Hematopoietic multipotent progenitor cell treated with erythropoietin and hydrocortisone succinate and interleukin-3 and kit ligand, for 6 days (in vitro differentiated cells): ENCODE results near the gene RBPJ.
A peak's percentile ranks its signal among the peaks of the same experiment; 100 is the strongest.

ENCODE experiments used
- DNase-seq: peaks from one replicate; pipeline ENCODE4 v3.0.0-alpha.2; 2015

Gene RBPJ

GRCh38 chr4:26424153-26424552, 103.3 kb downstream of the RBPJ start:
- DNase-seq: no peak

DNA sequence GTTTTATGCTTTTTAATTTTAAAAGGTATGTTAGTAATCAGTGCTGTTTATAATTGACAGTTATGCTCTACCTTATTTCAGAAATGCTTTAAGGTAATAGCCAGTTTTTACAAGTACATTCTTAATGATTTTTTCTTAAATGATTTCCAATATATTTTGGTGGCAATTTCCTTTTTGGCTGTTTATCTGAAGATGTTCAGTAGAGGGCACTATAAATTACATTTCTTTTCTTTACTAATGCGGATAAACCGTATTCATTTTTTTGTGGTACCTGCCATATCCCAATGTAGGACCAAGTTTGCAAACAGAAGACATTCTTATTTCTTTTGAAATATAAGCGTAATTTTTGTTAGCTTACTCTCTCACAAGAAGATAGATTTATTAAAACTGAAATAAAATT, 104.0 kb downstream of the RBPJ start:
- peak; percentile 11 for DNase-seq

- DNase-seq: no peak
These were observed 105.1 kb downstream of the RBPJ start for GRCh38 chr4:26425953-26426352.

GRCh38 chr4:26426892-26427291, 106.1 kb downstream of the RBPJ start:
- DNase-seq: no peak

DNA sequence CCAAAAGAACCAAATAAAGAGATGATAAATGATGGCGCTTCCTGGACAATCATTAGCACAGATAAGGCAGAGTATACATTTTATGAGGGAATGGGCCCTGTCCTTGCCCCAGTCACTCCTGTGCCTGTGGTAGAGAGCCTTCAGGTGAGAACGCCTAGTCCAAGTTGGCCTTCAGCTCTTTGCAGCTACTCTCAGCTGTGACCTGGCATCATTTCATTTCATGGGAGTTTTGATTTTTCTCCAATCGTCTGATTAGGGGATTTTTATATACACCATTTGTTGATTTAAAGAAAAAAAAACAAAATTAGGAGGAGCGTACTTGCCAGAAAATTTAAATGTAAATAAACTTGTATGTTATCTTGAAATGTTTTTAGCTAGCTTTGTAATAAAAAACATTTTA, 109.1 kb downstream of the RBPJ start:
- DNase-seq: no peak

DNA sequence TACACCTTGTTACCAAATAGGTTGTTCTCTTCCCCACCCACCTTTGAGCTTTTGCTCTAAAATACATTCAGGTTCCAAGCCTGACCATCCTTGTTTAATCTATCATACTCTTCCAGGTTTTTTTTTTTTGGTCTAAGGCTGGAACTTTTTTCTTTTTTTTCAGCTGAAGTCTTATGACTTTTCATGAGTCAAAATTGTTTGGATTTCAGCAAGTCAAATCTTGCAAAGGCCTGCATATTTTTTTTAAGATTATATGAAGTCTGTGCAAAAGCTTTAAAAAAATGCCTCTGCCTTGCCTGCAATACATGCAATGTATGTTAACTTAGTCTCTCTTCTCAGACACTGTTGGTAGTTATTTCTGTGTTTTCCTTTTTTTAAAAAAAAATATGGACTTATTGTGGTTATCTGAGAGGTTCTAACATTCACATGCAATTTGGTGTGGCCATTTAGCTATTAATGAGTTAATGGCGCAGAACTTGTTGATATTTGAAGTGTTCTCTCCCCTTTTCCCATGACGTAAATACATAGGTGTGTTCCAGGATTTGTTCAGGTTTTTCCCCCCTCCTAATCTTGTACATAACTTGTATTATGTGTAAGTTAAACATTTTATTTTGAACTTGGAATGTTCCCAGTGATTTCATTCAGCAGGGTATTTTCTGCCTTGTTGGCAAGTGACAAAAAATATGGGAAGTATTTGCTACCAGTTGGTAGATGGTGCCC, 110.8 kb downstream of the RBPJ start:
- DNase-seq: no peak

DNA sequence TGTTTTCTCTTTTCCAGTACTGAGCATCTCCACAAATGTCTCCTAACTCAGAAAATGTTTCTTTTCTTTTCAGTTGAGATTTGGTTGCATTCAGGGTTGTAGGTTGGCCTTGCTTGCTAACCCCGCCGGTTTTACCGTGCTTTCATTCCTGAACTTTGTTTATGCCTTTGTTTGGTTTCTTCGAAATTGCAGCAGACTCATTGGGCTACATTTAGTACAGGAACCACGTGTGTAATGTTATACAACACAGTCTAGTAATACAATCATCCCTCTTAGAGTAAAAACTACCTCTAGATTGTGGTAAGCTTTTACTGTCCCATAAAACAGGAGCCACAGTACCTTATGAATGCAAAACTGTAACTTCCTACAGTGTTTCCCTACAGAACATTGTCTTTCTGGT, 111.6 kb downstream of the RBPJ start:
- no peak for DNase-seq

DNA sequence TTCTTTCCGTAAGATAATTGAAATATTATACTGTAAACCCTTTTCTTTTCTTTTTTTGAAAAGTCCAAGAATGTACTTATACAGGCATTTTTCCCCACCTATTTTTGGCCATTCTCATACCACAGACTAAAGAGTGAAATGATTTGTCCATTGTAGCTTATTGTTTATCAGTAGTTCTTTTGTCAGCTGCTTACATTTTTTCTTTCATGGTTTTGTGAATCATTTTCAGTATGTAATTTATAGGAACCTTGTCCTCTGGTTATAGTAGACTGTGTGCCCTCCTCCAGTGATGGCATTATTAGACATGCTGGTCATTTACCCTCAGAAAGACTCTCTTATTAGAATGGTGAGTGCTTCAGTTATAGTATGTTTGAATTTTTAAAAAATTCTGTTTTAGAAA, 112.7 kb downstream of the RBPJ start:
- no peak for DNase-seq

- DNase-seq: no peak
These were observed 113.3 kb downstream of the RBPJ start for GRCh38 chr4:26434030-26434639.

DNA sequence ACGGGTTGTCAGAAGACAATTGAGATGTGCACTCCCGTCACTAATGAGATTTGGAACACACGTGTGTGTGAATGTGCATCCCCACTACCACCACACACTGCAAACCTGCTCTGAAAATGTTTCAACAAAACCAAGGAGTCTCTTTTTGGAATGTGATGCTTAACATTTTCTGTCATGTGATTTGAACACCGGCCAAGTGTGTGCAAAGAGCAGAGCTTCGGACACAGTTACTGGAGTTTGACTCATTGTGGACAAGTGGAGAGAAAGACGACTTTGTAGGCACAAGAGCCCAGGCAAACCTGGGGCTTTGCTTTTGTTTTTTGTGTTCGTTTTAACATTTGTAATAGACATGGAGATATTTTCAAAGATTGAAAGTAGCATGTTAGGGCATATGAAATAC, 120.3 kb downstream of the RBPJ start:
- DNase-seq: no peak

- no peak for DNase-seq
These were observed 121.0 kb downstream of the RBPJ start for GRCh38 chr4:26441771-26442170.

- no peak for DNase-seq
These were observed 126.6 kb downstream of the RBPJ start for GRCh38 chr4:26447378-26447777.

- no peak for DNase-seq
These were observed 129.6 kb downstream of the RBPJ start for GRCh38 chr4:26450418-26450817.

DNA sequence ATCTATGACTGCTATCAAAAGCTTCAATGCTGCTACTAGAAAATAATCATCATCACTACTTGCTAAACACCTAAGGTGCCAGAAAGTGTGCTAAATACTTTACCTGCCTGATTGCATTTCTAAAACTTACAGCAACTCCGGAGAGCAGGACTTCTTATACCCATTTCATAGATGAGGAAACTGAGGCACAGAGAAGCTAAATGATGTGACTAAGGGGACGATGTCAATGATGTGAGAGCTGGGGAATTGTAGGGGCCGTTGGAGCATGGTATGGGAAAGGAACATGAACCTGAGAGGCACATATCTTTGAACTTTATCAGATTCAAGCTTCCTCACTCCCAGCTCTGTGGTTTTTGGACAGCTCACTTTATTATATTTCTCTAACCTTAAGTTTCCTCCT, 130.8 kb downstream of the RBPJ start:
- DNase-seq: no peak

DNA sequence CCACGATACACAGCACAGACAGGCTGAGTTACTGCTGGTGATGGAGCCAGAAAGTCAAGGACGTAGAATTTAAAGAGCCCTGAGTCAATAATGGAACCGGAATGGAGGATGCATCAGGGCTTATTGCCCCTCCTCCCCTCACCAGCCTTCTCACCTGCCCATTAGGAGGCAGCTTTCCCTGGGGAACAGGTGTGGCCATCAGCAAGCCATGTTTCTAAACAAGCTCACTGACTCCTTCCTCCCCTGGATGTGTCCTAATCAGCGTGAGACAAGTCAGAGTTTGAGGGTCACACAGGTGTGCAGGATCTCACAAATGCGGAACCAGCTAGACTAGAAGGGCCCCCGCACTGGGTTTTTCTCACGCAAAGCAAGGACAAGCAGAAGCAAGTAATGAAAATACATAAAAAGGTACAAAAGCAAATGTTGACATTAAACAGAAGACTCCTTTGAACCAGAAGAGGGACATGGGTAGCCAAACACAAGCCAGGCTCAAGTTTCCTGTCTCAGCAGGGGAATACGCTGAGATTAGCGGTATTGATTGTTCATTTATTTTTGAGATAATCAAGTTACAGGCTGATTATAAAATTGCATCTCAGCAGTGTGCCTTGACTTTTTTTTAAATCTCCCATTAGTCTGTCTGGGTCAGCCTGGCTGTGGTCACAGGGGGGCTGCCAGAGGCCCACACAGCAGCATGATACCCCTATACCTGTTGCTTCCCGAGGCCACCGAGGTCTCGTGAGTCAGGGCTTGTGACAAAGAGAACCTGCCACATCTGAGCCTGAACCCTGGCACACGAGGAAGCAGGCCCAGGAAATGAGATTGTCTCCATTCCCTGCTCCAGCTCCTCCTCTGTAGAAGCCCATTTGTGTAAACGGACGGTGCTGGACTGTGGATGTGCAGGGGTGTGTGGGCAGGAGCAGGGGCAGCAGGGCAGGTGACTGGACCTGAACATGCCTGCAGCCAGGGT, 132.0 kb downstream of the RBPJ start:
- DNase-seq: no peak

DNA sequence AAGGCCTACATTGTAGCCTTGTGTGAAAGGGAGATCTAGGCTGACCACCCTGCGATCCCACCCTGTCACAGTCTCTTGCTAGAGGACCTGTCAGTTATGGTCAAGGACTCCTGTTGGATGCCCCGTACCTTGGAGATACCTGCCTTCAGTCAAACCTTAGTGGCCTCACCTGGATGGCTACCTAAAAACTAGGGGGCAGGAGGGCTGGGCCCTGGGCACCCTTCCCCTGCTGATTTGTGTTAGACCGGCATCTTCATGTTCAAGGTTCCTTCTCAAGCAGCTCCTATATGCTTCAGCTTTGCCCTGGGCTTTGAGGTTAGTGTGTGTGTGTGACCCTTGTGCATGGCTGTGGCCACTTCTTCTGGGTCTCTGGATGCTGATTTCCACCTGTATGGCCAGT, 134.1 kb downstream of the RBPJ start:
- no peak for DNase-seq

DNA sequence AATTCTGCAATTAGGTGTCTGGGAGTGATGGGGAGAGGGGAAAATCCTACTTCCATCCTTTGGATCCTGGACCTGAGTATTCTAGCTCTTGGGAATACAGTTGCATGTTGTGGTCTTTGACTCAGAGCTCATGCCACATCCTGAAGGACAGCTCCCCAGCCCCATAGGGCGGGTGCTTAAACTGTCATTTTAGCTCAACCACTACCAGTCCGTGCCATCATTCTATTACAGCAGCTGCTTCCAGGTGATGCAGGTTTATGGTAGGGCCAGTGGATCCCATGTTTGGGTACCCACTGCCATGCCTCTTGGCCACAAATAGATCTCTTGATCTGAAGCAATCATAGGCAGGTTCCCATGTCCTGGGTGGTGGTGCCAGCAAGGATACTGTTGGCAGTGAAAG, 134.8 kb downstream of the RBPJ start:
- no peak for DNase-seq

- DNase-seq: no peak
These were observed 136.6 kb downstream of the RBPJ start for GRCh38 chr4:26457412-26457811.

- DNase-seq: peak; percentile 54
These were observed 137.3 kb downstream of the RBPJ start for GRCh38 chr4:26458157-26458561.

GRCh38 chr4:26459054-26459755, 138.4 kb downstream of the RBPJ start:
- peak; percentile 76 for DNase-seq

DNA sequence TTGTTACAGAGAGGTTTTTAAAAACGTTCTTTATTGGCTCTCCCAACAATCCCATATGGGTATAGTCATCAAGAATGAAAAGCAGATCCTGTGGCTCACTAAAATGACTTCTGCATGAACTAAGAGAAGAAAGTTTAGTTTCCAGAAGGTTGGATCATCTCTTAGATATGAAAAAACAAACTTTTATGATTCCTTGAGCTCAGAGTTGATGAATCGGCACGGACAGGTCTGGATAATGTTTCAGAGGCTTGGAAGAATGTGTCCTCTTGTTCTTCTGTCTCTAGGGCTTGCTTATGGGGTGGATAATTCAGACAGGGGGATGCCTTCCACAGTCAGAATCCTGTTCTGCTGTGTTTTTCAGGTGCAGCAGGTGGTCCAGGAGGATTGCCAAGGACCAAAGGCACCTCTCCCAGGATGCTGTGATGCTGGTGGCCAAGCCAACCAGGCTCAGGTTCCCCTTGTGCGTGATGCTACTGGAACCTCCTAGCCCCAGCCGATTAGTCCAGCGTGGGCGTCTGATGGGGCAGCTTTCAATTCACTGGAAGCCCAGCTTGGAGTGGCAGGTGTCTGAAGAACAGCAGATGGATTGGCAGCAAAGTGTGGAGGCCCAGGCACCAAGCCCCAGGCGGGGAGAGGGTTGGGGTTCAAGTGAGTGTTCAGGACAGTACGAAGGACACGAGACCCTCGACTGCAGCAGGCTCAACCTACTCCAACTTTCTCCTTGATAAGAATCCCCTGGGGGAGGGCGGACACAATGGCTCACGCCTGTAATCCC, 139.1 kb downstream of the RBPJ start:
- DNase-seq: no peak

DNA sequence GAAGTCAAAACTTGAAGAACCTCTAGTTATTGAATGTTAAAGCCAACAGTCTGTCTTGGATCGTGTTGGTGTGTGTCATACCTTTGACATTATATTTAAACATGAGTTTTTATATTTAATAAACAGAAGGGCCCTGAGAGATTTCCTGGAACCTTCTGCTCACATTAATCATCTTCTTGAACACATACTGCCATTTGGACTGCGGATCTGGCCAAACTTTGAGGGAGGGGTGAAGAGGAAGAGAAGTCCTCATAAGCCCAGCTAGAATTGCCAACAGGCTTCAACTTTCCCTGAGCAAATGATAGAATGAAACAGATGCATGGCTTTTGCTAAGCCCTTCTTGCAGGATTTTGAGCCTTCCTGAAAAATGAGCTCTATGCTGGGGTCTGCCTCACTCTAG, 142.1 kb downstream of the RBPJ start:
- no peak for DNase-seq
